Measurements from ENCODE around the gene ADAT1.

DNA sequence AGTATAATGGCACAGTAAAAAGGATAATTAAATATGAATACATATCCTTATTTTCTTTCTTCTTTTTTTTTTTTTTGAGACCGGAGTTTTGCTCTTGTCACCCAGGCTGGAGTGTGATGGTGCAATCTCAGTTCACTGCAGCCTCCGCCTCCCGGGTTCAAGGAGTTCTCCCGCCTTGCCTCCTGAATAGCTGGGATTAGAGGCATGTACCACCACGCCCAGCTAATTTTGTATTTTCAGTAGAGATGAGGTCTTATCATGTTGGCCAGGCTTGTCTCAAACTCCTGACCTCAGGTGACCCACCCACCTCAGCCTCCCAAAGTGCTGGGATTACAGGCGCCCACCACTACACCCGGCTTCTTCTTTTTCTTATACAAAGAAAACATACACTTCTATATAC, 44.9 kb downstream of the ADAT1 start:
- TF ChIP-seq, protein P1, sequence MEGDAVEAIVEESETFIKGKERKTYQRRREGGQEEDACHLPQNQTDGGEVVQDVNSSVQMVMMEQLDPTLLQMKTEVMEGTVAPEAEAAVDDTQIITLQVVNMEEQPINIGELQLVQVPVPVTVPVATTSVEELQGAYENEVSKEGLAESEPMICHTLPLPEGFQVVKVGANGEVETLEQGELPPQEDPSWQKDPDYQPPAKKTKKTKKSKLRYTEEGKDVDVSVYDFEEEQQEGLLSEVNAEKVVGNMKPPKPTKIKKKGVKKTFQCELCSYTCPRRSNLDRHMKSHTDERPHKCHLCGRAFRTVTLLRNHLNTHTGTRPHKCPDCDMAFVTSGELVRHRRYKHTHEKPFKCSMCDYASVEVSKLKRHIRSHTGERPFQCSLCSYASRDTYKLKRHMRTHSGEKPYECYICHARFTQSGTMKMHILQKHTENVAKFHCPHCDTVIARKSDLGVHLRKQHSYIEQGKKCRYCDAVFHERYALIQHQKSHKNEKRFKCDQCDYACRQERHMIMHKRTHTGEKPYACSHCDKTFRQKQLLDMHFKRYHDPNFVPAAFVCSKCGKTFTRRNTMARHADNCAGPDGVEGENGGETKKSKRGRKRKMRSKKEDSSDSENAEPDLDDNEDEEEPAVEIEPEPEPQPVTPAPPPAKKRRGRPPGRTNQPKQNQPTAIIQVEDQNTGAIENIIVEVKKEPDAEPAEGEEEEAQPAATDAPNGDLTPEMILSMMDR (IDR thresholded peaks at IDR 0.05; ENCODE audit: insufficient read depth, low read length): no peak
- TF ChIP-seq, protein P2, sequence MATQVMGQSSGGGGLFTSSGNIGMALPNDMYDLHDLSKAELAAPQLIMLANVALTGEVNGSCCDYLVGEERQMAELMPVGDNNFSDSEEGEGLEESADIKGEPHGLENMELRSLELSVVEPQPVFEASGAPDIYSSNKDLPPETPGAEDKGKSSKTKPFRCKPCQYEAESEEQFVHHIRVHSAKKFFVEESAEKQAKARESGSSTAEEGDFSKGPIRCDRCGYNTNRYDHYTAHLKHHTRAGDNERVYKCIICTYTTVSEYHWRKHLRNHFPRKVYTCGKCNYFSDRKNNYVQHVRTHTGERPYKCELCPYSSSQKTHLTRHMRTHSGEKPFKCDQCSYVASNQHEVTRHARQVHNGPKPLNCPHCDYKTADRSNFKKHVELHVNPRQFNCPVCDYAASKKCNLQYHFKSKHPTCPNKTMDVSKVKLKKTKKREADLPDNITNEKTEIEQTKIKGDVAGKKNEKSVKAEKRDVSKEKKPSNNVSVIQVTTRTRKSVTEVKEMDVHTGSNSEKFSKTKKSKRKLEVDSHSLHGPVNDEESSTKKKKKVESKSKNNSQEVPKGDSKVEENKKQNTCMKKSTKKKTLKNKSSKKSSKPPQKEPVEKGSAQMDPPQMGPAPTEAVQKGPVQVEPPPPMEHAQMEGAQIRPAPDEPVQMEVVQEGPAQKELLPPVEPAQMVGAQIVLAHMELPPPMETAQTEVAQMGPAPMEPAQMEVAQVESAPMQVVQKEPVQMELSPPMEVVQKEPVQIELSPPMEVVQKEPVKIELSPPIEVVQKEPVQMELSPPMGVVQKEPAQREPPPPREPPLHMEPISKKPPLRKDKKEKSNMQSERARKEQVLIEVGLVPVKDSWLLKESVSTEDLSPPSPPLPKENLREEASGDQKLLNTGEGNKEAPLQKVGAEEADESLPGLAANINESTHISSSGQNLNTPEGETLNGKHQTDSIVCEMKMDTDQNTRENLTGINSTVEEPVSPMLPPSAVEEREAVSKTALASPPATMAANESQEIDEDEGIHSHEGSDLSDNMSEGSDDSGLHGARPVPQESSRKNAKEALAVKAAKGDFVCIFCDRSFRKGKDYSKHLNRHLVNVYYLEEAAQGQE (IDR thresholded peaks at IDR 0.05; ENCODE audit: insufficient replicate concordance, low read depth): no peak
- no peak for TF ChIP-seq POLR2AphosphoS5 (IDR thresholded peaks at IDR 0.05; ENCODE audit: low read depth)
